WTC11 (cell line): Measurements from ENCODE around the gene RGMA. TPM values are rescaled to one million over a fixed set of nuclear protein-coding genes. Genes with fewer than 3 reads are reported as not detected.

Source experiments
- ATAC-seq: fragments of 200-7000 bp; cut with Tn5 transposase; 2 replicates; pipeline ENCODE4 v1.10.0; 2021; ENCODE audit warnings: mild to moderate bottlenecking, moderate library complexity
- CTCF ChIA-PET: fragments of 300-600 bp; sonication (Branson Sonifier 250); formaldehyde crosslinking; loops from one replicate; lab custom pipeline; 2021; ENCODE audit warnings: antibody characterized with exemption; lab: Charles Lee
- POLR2A ChIA-PET: fragments of 350-600 bp; sonication (Branson Sonifier 250); formaldehyde crosslinking; loops from one replicate; lab custom pipeline; 2021; ENCODE audit warnings: antibody characterized with exemption; lab: Charles Lee
- DNase-seq: peaks from one replicate; pipeline ENCODE4 v3.0.0; 2021; ENCODE audit warnings: low spot score
- H3K27ac Mint-ChIP-seq: 2 replicates; pipeline ENCODE4 v1.8.0; 2021; ENCODE audit warnings: mixed read lengths
- H3K27me3 Mint-ChIP-seq: 2 replicates; pipeline ENCODE4 v1.8.0; 2021; ENCODE audit warnings: low read depth, mild to moderate bottlenecking, moderate library complexity, mixed read lengths
- H3K36me3 Mint-ChIP-seq: 2 replicates; pipeline ENCODE4 v1.8.0; 2021; ENCODE audit warnings: mixed read lengths
- H3K4me1 Mint-ChIP-seq: 2 replicates; pipeline ENCODE4 v1.8.0; 2022; ENCODE audit warnings: mixed read lengths
- H3K4me3 Mint-ChIP-seq: 2 replicates; pipeline ENCODE4 v1.8.0; 2021; ENCODE audit warnings: mild to moderate bottlenecking, moderate library complexity, mixed read lengths
- H3K9me3 Mint-ChIP-seq: 2 replicates; pipeline ENCODE4 v1.8.0; 2021; ENCODE audit warnings: mixed read lengths
- CBFB ChIP-seq: sonication (generic); formaldehyde crosslinking; IDR thresholded peaks from 2 replicates; pipeline ENCODE4 v1.8.1; 2022; ENCODE audit warnings: mild to moderate bottlenecking, low read depth, missing genetic modification reagents
- CREB1 ChIP-seq: sonication (generic); formaldehyde crosslinking; IDR thresholded peaks from 2 replicates; pipeline ENCODE4 v1.8.0; 2023; ENCODE audit warnings: mild to moderate bottlenecking, missing genetic modification reagents
- FOXJ3 ChIP-seq: sonication (generic); formaldehyde crosslinking; IDR thresholded peaks from 2 replicates; pipeline ENCODE4 v1.9.0; 2021; ENCODE audit warnings: missing genetic modification reagents, mild to moderate bottlenecking, borderline replicate concordance
- FOXK1 ChIP-seq: sonication (generic); formaldehyde crosslinking; IDR thresholded peaks from 2 replicates; pipeline ENCODE4 v1.8.0; 2022; ENCODE audit warnings: mild to moderate bottlenecking, moderate library complexity, missing genetic modification reagents
- GRHL2 ChIP-seq: fragments of 250-450 bp; sonication (Bioruptor Pico); IDR thresholded peaks from 2 replicates; pipeline ENCODE4 v1.8.0; 2022; ENCODE audit warnings: mild to moderate bottlenecking, moderate library complexity; ENCODE audit not compliant: insufficient replicate concordance, severe bottlenecking
- JAZF1 ChIP-seq: fragments of 250-450 bp; sonication (Bioruptor Pico); IDR thresholded peaks from 2 replicates; pipeline ENCODE4 v1.9.0; 2021; ENCODE audit warnings: moderate library complexity, mild to moderate bottlenecking, inconsistent platforms
- MXD4 ChIP-seq: fragments of 250-450 bp; sonication (Bioruptor Pico); IDR thresholded peaks from 2 replicates; pipeline ENCODE4 v1.8.0; 2021; ENCODE audit warnings: mild to moderate bottlenecking, moderate library complexity, borderline replicate concordance
- NR3C1 ChIP-seq: sonication (generic); formaldehyde crosslinking; conservative IDR thresholded peaks from 2 replicates; pipeline ENCODE4 v1.8.1; 2023; ENCODE audit warnings: low read depth, mild to moderate bottlenecking, missing genetic modification reagents
- SMAD3 ChIP-seq: sonication (generic); formaldehyde crosslinking; IDR thresholded peaks from 2 replicates; pipeline ENCODE4 v1.8.0; 2022; ENCODE audit warnings: missing genetic modification reagents, mild to moderate bottlenecking, borderline replicate concordance
- ZNF138 ChIP-seq: sonication (generic); formaldehyde crosslinking; conservative IDR thresholded peaks from 2 replicates; pipeline ENCODE4 v1.8.1; 2022; ENCODE audit warnings: mild to moderate bottlenecking, moderate library complexity, missing genetic modification reagents
- ZNF263 ChIP-seq: sonication (generic); formaldehyde crosslinking; IDR thresholded peaks from 2 replicates; pipeline ENCODE4 v1.8.1; 2022; ENCODE audit warnings: low read depth, mild to moderate bottlenecking, moderate library complexity, missing genetic modification reagents
- ZNF416 ChIP-seq: fragments of 250-450 bp; sonication (Bioruptor Pico); IDR thresholded peaks from 2 replicates; pipeline ENCODE4 v1.9.0; 2021; ENCODE audit warnings: mild to moderate bottlenecking, inconsistent platforms
- total RNA-seq: library from RNA; stranded (reverse); gene quantifications from 3 replicates; pipeline ENCODE4 v1.2.3, GENCODE V29; 2021
- TF ChIP-seq, protein P1 (sequence below): sonication (generic); formaldehyde crosslinking; IDR thresholded peaks from 2 replicates; pipeline ENCODE4 v1.8.0; 2022; ENCODE audit warnings: missing genetic modification reagents
- TF ChIP-seq, protein P2 (sequence below): sonication (generic); formaldehyde crosslinking; IDR thresholded peaks from 2 replicates; pipeline ENCODE4 v1.8.1; 2022; ENCODE audit warnings: mild to moderate bottlenecking, moderate library complexity, missing genetic modification reagents
- TF ChIP-seq, protein P3 (sequence below): sonication (generic); formaldehyde crosslinking; IDR thresholded peaks from 2 replicates; pipeline ENCODE4 v1.8.0; 2023; ENCODE audit warnings: missing genetic modification reagents
- TF ChIP-seq, protein P4 (sequence below): sonication (generic); formaldehyde crosslinking; IDR thresholded peaks from 2 replicates; pipeline ENCODE4 v1.8.1; 2023; ENCODE audit warnings: mild to moderate bottlenecking, missing genetic modification reagents, moderate library complexity
- TF ChIP-seq, protein P5 (sequence below): fragments of 250-450 bp; sonication (Bioruptor Pico); conservative IDR thresholded peaks from 2 replicates; pipeline ENCODE4 v1.9.0; 2021; ENCODE audit warnings: mild to moderate bottlenecking
- TF ChIP-seq, protein P6 (sequence below): sonication (generic); formaldehyde crosslinking; IDR thresholded peaks from 2 replicates; pipeline ENCODE4 v1.8.1; 2022; ENCODE audit warnings: low read depth, missing genetic modification reagents, borderline replicate concordance
- TF ChIP-seq, protein P7 (sequence below): sonication (generic); formaldehyde crosslinking; IDR thresholded peaks from 2 replicates; pipeline ENCODE4 v1.8.0; 2022; ENCODE audit warnings: mild to moderate bottlenecking, missing genetic modification reagents

Gene RGMA
- total RNA-seq, 1 experiment from 2014 or later, result 47.2 TPM

DNA sequence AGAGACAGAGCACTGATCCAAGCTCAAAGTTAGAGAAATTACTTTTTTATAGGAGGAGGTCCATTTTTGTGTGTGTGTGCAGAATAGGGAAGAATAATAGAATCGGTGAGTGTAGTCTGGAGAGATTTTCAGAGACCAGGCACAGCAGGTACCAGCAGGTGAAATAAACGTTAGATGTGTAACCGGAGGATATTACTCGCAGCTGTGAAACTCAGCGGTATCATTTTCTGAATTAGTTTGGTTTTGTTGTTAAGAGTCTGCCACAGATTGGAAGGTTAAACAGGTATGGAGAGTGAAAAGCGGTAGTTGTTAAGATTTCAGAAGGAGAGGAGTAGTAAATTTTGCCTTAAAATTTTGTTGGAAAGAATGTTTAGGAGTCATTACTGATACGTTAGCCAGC is 69.9 kb downstream of the RGMA start (continued):
- TF ChIP-seq, protein P1, sequence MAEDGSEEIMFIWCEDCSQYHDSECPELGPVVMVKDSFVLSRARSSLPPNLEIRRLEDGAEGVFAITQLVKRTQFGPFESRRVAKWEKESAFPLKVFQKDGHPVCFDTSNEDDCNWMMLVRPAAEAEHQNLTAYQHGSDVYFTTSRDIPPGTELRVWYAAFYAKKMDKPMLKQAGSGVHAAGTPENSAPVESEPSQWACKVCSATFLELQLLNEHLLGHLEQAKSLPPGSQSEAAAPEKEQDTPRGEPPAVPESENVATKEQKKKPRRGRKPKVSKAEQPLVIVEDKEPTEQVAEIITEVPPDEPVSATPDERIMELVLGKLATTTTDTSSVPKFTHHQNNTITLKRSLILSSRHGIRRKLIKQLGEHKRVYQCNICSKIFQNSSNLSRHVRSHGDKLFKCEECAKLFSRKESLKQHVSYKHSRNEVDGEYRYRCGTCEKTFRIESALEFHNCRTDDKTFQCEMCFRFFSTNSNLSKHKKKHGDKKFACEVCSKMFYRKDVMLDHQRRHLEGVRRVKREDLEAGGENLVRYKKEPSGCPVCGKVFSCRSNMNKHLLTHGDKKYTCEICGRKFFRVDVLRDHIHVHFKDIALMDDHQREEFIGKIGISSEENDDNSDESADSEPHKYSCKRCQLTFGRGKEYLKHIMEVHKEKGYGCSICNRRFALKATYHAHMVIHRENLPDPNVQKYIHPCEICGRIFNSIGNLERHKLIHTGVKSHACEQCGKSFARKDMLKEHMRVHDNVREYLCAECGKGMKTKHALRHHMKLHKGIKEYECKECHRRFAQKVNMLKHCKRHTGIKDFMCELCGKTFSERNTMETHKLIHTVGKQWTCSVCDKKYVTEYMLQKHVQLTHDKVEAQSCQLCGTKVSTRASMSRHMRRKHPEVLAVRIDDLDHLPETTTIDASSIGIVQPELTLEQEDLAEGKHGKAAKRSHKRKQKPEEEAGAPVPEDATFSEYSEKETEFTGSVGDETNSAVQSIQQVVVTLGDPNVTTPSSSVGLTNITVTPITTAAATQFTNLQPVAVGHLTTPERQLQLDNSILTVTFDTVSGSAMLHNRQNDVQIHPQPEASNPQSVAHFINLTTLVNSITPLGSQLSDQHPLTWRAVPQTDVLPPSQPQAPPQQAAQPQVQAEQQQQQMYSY, result no peak
- TF ChIP-seq ZNF138 (no peak), GRHL2 (CRISPR knock-in tag) (no peak), FOXJ3 (no peak), ZNF416 (no peak)
- TF ChIP-seq, protein P2, sequence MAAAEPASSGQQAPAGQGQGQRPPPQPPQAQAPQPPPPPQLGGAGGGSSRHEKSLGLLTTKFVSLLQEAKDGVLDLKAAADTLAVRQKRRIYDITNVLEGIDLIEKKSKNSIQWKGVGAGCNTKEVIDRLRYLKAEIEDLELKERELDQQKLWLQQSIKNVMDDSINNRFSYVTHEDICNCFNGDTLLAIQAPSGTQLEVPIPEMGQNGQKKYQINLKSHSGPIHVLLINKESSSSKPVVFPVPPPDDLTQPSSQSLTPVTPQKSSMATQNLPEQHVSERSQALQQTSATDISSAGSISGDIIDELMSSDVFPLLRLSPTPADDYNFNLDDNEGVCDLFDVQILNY (CRISPR knock-in tag), result no peak

DNA sequence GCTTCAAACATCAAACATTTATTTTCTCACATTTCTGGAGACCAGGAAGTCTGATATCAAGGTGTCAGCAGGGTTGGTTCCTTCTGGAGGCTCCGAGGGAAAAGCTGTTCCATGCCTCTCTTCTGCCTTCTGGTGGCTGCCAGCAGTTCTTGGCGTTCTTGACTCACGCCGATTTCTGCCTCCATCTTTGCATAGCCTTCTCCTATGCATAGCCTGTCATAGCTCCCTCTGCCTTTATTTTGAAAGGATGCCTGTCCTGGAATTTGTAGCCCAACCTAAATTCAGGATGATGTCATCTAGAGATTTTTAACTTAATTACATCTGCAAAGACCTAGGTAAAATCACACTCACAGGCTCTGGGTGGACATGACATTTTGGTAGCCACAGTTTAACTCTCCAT is 70.4 kb downstream of the RGMA start:
- Mint-ChIP-seq H3K27me3 (no peaks in the 10 kb centered on the region), H3K9me3 (no peaks in the 10 kb centered on the region), H3K36me3 (peaks cover 94% of the 10 kb centered on the region), H3K4me1 (no peaks in the 10 kb centered on the region), H3K27ac (no peak overlapping the region; the same call in 1 of the 2 replicates), H3K4me3 (no peak overlapping the region)
- ATAC-seq, result peak; percentile 84
- no peak for DNase-seq
- CTCF ChIA-PET, result interaction anchor here (0.7 to 2.5 kb wide), 5 partner anchors 10 to 1101 kb away, joined by 3 to 15 read pairs (median 5); no protein-coding TSS in a partner anchor
- POLR2A ChIA-PET, result no interaction called here
- TF ChIP-seq CBFB (CRISPR knock-in tag) (no peak), CREB1 (no peak), MXD4 (CRISPR knock-in tag) (no peak), FOXK1 (CRISPR knock-in tag) (no peak), SMAD3 (CRISPR knock-in tag) (no peak), ZNF263 (no peak), JAZF1 (CRISPR knock-in tag) (no peak), NR3C1 (CRISPR knock-in tag) (no peak)
- TF ChIP-seq, protein P3, sequence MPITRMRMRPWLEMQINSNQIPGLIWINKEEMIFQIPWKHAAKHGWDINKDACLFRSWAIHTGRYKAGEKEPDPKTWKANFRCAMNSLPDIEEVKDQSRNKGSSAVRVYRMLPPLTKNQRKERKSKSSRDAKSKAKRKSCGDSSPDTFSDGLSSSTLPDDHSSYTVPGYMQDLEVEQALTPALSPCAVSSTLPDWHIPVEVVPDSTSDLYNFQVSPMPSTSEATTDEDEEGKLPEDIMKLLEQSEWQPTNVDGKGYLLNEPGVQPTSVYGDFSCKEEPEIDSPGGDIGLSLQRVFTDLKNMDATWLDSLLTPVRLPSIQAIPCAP (CRISPR knock-in tag), result no peak
- TF ChIP-seq, protein P4, sequence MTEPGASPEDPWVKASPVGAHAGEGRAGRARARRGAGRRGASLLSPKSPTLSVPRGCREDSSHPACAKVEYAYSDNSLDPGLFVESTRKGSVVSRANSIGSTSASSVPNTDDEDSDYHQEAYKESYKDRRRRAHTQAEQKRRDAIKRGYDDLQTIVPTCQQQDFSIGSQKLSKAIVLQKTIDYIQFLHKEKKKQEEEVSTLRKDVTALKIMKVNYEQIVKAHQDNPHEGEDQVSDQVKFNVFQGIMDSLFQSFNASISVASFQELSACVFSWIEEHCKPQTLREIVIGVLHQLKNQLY (CRISPR knock-in tag), result no peak
- TF ChIP-seq, protein P5, sequence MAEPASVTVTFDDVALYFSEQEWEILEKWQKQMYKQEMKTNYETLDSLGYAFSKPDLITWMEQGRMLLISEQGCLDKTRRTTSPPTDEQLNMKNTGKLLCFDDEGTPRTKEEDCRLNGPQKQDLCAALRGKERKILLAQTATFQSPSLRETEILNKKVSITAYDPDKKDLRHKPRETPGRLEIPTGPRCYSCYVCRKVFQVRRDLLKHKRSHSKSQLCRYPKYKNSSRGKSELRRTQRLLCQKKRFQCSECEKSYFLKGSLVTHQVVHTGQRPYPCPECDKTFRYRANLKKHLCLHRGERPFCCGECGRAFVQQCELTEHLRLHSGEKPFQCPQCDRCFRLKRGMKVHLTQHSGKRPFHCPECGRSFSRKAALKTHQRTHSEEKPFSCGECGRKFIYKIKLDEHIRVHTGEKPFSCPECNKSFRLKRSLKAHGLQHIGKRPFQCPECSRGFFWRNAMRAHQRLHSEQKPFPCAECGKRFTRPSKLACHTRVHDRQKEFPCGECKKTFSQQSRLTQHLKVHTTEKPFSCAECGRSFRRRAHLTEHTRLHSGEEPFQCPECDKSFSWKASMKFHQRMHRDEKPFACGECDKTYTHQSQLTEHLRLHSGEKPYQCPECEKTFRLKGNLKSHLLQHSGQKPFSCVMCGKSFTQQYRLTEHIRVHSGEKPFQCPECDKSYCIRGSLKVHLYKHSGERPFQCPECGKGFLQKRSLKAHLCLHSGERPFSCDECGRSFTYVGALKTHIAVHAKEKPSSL, result no peak
- TF ChIP-seq, protein P6, sequence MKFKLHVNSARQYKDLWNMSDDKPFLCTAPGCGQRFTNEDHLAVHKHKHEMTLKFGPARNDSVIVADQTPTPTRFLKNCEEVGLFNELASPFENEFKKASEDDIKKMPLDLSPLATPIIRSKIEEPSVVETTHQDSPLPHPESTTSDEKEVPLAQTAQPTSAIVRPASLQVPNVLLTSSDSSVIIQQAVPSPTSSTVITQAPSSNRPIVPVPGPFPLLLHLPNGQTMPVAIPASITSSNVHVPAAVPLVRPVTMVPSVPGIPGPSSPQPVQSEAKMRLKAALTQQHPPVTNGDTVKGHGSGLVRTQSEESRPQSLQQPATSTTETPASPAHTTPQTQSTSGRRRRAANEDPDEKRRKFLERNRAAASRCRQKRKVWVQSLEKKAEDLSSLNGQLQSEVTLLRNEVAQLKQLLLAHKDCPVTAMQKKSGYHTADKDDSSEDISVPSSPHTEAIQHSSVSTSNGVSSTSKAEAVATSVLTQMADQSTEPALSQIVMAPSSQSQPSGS, result no peak
- TF ChIP-seq, protein P7, sequence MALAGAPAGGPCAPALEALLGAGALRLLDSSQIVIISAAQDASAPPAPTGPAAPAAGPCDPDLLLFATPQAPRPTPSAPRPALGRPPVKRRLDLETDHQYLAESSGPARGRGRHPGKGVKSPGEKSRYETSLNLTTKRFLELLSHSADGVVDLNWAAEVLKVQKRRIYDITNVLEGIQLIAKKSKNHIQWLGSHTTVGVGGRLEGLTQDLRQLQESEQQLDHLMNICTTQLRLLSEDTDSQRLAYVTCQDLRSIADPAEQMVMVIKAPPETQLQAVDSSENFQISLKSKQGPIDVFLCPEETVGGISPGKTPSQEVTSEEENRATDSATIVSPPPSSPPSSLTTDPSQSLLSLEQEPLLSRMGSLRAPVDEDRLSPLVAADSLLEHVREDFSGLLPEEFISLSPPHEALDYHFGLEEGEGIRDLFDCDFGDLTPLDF (CRISPR knock-in tag), result no peak
